HepG2 (cell line): ENCODE results near the gene ARHGAP26. TPM values are rescaled to one million over a fixed set of nuclear protein-coding genes. Genes with fewer than 3 reads are reported as not detected.
A peak's percentile ranks its signal among the peaks of the same experiment; 100 is the strongest.

Experiments
- ATAC-seq: fragments of 200-7000 bp; cut with Tn5 transposase; 3 replicates; pipeline ENCODE4 v1.9.1; 2020; ENCODE audit warnings: mild to moderate bottlenecking, moderate library complexity
- BruUV-seq: library from RNA; stranded (reverse); fragments of 400-500 nt; replicated peaks from 2 replicates; lab custom pipeline; 2021; lab: Mats Ljungman, UMichigan
- CTCF ChIA-PET: fragments of 300-600 bp; formaldehyde crosslinking; extraction: SDS; loops from one replicate; lab custom pipeline; 2021; ENCODE audit warnings: low total read pairs, inconsistent platforms, low intra/inter-chr PET ratio; lab: Yijun Ruan, JAX
- POLR2A ChIA-PET: fragments of 350-600 bp; sonication (Branson Sonifier 250); formaldehyde crosslinking; loops from one replicate; lab custom pipeline; 2020; ENCODE audit warnings: antibody characterized with exemption, inconsistent platforms; lab: Yijun Ruan, JAX
- DNase-seq: peaks from one replicate; pipeline ENCODE4 v3.0.0-alpha.2; 2015; ENCODE audit warnings: low spot score
- FAIRE-seq: peaks from 3 replicates; lab custom pipeline; 2011; peaks lifted over from hg19 to GRCh38; lab: Jason Lieb, UNC
- H2AFZ ChIP-seq: one replicate; pipeline ENCODE4 v1.6.1; 2011; ENCODE audit warnings: low read length, inconsistent platforms
- H3K27ac ChIP-seq: fragments of 300-600 bp; 3 replicates; pipeline ENCODE4 v1.8.0; 2011; ENCODE audit warnings: mixed run types, mild to moderate bottlenecking, mixed read lengths, low read length, inconsistent platforms; ENCODE audit not compliant: insufficient read depth; ENCODE audit errors: extremely low read length
- H3K27me3 ChIP-seq, 2 experiments: fragments of 200-600 bp in 1 of 2; 2 replicates in 1 of 2; 3 replicates in 1 of 2; pipeline versions ENCODE4 v1.6.0 to v1.8.0; 2011; ENCODE audit warnings: low read length in 2 of 2, mild to moderate bottlenecking in 2 of 2, moderate library complexity in 2 of 2, inconsistent platforms in 1 of 2; ENCODE audit not compliant: insufficient read depth in 2 of 2, control insufficient read depth in 1 of 2
- H3K36me3 ChIP-seq, 2 experiments: fragments of 200-600 bp in 1 of 2; replicated peaks in 1 of 2; 2 replicates in 1 of 2; 3 replicates in 1 of 2; pipeline versions ENCODE4 v1.5.1 to v1.8.0; 2011; ENCODE audit warnings: low read length in 2 of 2, inconsistent platforms in 1 of 2; ENCODE audit not compliant: insufficient read depth in 2 of 2, control insufficient read depth in 1 of 2
- H3K4me1 ChIP-seq: 2 replicates; pipeline ENCODE4 v1.5.1; 2012; ENCODE audit warnings: low read length, inconsistent platforms; ENCODE audit not compliant: insufficient read depth
- H3K4me2 ChIP-seq: 2 replicates; pipeline ENCODE4 v1.6.0; 2011; ENCODE audit warnings: low read depth, low read length, inconsistent platforms
- H3K4me3 ChIP-seq, 3 experiments: fragments of 200-600 bp in 1 of 3; sonication (generic), shearing (Covaris generic) in 1 of 3; replicated peaks in 1 of 3; 2 replicates each; pipeline ENCODE4 v1.5.1; 2011 to 2016; ENCODE audit warnings: low read length in 3 of 3, inconsistent platforms in 2 of 3, low read depth in 2 of 3, mild to moderate bottlenecking in 2 of 3, control low read depth in 1 of 3, mixed read lengths in 1 of 3; ENCODE audit not compliant: insufficient read depth in 1 of 3
- H3K79me2 ChIP-seq: one replicate; pipeline ENCODE4 v1.6.1; 2011; ENCODE audit warnings: low read length, inconsistent platforms; ENCODE audit not compliant: insufficient read depth
- H3K9ac ChIP-seq: 2 replicates; pipeline ENCODE4 v1.6.0; 2011; ENCODE audit warnings: mild to moderate bottlenecking, low read depth, low read length, inconsistent platforms; ENCODE audit not compliant: insufficient read depth
- H3K9me3 ChIP-seq: 2 replicates; pipeline ENCODE4 v1.5.1; 2012; ENCODE audit warnings: mild to moderate bottlenecking, low read length
- H4K20me1 ChIP-seq: 2 replicates; pipeline ENCODE4 v1.6.0; 2011; ENCODE audit warnings: inconsistent platforms, mild to moderate bottlenecking, low read length, moderate library complexity; ENCODE audit not compliant: insufficient read depth
- ATRX ChIP-seq: sonication (generic); formaldehyde crosslinking; IDR thresholded peaks from 2 replicates; pipeline ENCODE4 v1.4.0; 2020; ENCODE audit warnings: missing genetic modification reagents, borderline replicate concordance
- CEBPB ChIP-seq: IDR thresholded peaks from 2 replicates; pipeline ENCODE4 v1.6.1; 2011; ENCODE audit warnings: low read depth, low read length, improper control_type of control experiment, borderline replicate concordance
- HDAC1 ChIP-seq: sonication (generic); formaldehyde crosslinking; IDR thresholded peaks from 2 replicates; pipeline ENCODE4 v1.5.1; 2020; ENCODE audit warnings: mild to moderate bottlenecking, missing genetic modification reagents
- HOXA5 ChIP-seq: sonication (generic); formaldehyde crosslinking; IDR thresholded peaks from 2 replicates; pipeline ENCODE4 v1.4.0; 2020; ENCODE audit warnings: missing genetic modification reagents
- MAFF ChIP-seq: IDR thresholded peaks from 2 replicates; pipeline ENCODE4 v1.6.1; 2011; ENCODE audit warnings: low read depth, low read length, improper control_type of control experiment
- MAFK ChIP-seq, 2 experiments: IDR thresholded peaks in 1 of 2; conservative IDR thresholded peaks in 1 of 2; 2 replicates each; pipeline ENCODE4 v1.6.1; 2011; ENCODE audit warnings: improper control_type of control experiment in 2 of 2, low read length in 2 of 2
- SMC3 ChIP-seq: IDR thresholded peaks from 2 replicates; pipeline ENCODE4 v1.6.1; 2011; ENCODE audit warnings: low read length, improper control_type of control experiment
- STAG1 ChIP-seq: sonication (generic); formaldehyde crosslinking; IDR thresholded peaks from 2 replicates; pipeline ENCODE4 v1.4.0; 2020; ENCODE audit warnings: missing genetic modification reagents
- SUZ12 ChIP-seq: fragments of 150-350 bp; IDR thresholded peaks from 2 replicates; pipeline ENCODE4 v1.6.1; 2014; ENCODE audit warnings: low read depth, low read length
- ZFP36L2 ChIP-seq: sonication (generic); formaldehyde crosslinking; IDR thresholded peaks from 2 replicates; pipeline ENCODE4 v1.4.0; 2020; ENCODE audit warnings: missing genetic modification reagents
- ZFX ChIP-seq: sonication (generic); formaldehyde crosslinking; IDR thresholded peaks from 2 replicates; pipeline ENCODE4 v1.4.0; 2020; ENCODE audit warnings: mild to moderate bottlenecking, low read depth, missing genetic modification reagents, moderate library complexity
- ZNF12 ChIP-seq: sonication (generic); formaldehyde crosslinking; IDR thresholded peaks from 2 replicates; pipeline ENCODE4 v1.5.0; 2020; ENCODE audit warnings: missing genetic modification reagents
- ZNF17 ChIP-seq: sonication (generic); formaldehyde crosslinking; IDR thresholded peaks from 2 replicates; pipeline ENCODE4 v1.5.0; 2020; ENCODE audit warnings: mild to moderate bottlenecking, missing genetic modification reagents
- ZNF350 ChIP-seq: sonication (generic); formaldehyde crosslinking; IDR thresholded peaks from 2 replicates; pipeline ENCODE4 v1.4.0; 2020; ENCODE audit warnings: mild to moderate bottlenecking, low read depth, missing genetic modification reagents, borderline replicate concordance
- WGBS: methylation state at CpG from one replicate; pipeline ENCODE4 v1.1.6; 2017; ENCODE audit warnings: low lambda C conversion rate; 5-methylcytosine and 5-hydroxymethylcytosine counted together
- in situ Hi-C: cut with HindIII; loops from 2 replicates; pipeline ENCODE4 v1.10.0; 2017; ENCODE audit warnings: low pct_unique_long_range_greater_than_20kb; ENCODE audit not compliant: extremely low pct_ligation_motif_present
- intact Hi-C: fragments of 100-400 bp; cut with micrococcal nuclease; formaldehyde crosslinking; loops from one replicate; pipeline ENCODE4 v1.10.0; 2022; ENCODE audit not compliant: unreplicated experiment
- polyA plus RNA-seq, 8 experiments: library from polyadenylated mRNA; depleted of rRNA in 3 of 8; stranded (reverse) in 7 of 8; unstranded in 1 of 8; fragments of >200 nt; fragmentation: Illumina TruSeq in 4 of 8; extraction: Trizol in 4 of 8; gene quantifications; 2 replicates each; pipeline versions ENCODE4 v1.2.1 to v1.2.3, GENCODE V29; 2011 to 2016; ENCODE audit warnings: low read depth in 4 of 8, missing spikeins in 1 of 8, mixed read lengths in 1 of 8; ENCODE audit not compliant: insufficient read depth in 1 of 8
- total RNA-seq, 5 experiments: library from RNA; depleted of rRNA; stranded (reverse); fragments of >200 nt; fragmentation: Illumina TruSeq; extraction: Trizol; gene quantifications; 2 replicates each; pipeline ENCODE4 v1.2.3, GENCODE V29; 2016; ENCODE audit warnings: low read depth in 1 of 5
- TF ChIP-seq, protein P1 (sequence below), 2 experiments: fragments of 450-650 bp in 1 of 2; sonication (generic) in 1 of 2; formaldehyde crosslinking; IDR thresholded peaks; 2 replicates each; pipeline versions ENCODE4 v1.5.0 to v1.8.0; 2020 to 2022; ENCODE audit warnings: mild to moderate bottlenecking in 1 of 2, missing genetic modification reagents in 1 of 2
- TF ChIP-seq, protein P2 (sequence below): sonication (generic); formaldehyde crosslinking; IDR thresholded peaks from 2 replicates; pipeline ENCODE4 v1.5.0; 2020; ENCODE audit warnings: mild to moderate bottlenecking, missing genetic modification reagents
- TF ChIP-seq, protein P3 (sequence below): sonication (generic); formaldehyde crosslinking; IDR thresholded peaks from 2 replicates; pipeline ENCODE4 v1.8.1; 2023; ENCODE audit warnings: mild to moderate bottlenecking, inconsistent platforms, moderate library complexity, missing genetic modification reagents, borderline replicate concordance

The ARHGAP26 gene
- total and polyA plus RNA-seq, 2 of the 13 experiments (the other 11 are each of a cell fraction or from before 2014, with no cell fraction given): 9.6 to 18.2 TPM

DNA sequence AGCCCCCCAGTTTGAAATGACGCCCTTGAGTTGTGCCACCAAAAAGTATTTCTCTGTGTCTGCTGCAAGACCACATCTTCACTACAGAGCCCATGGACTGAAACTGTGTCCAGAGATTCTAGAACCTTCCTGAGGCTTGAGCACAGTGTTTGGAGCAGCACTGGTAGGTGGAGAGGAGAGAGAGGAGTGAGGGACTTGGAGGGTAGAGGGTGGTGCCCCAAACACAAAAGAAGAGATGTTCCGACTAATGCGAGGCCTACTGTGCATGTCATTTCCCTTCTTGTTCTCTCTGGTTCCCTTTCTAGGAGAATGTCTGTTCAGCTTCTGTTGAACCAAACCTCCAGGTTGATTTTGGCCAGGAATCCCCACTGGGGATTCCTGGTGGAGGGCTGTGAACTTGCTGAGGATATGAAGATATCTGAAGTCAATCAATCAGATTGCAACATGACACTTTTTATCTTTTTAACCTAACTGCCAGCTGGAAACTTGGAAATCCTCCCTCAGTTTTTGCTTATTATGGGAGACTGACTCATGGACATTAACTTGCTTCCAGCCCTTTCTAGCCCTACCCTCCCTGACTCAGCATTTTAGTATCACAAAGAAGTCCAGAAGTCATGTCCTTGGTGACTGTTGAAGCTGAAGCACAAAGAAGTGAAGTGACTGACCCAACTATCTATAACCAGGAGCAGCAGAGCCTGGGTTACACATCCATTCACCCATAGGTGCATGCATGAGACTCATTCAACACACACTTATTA lies 478.8 kb downstream of the ARHGAP26 start:
- DNase-seq (peak; percentile 24), ATAC-seq (no peak), FAIRE-seq (no peak)
- Histone ChIP-seq H3K36me3 (no peaks in the 10 kb centered on the region), H3K4me1 (peaks cover 25% of the 10 kb centered on the region), H3K27me3 (no peaks in the 10 kb centered on the region), H4K20me1 (no peaks in the 10 kb centered on the region), H3K4me2 (no peak overlapping the region), H3K4me3 (no peak overlapping the region), H3K9ac (no peak overlapping the region), H2AFZ (no peak overlapping the region), H3K27ac (no peak overlapping the region), H3K9me3 (no peaks in the 10 kb centered on the region), H3K79me2 (no peaks in the 10 kb centered on the region)
- in situ Hi-C loops (no loop called here), intact Hi-C loops (no loop called here)
- POLR2A ChIA-PET: no interaction called here
- CTCF ChIA-PET: no interaction called here
- no TSS peak for BruUV-seq
- 96% methylated on average over 3 of the region's 3 CpGs for WGBS
- TF ChIP-seq MAFK (conservative IDR thresholded peaks at IDR 0.05 in 1 of 2, IDR thresholded peaks at IDR 0.05 in 1 of 2; ENCODE audit: low read length in 2 of 2) (peak; percentile 99), STAG1 (CRISPR knock-in tag) (no peak), ZFX (CRISPR knock-in tag) (no peak), HDAC1 (CRISPR knock-in tag) (no peak), ZFP36L2 (CRISPR knock-in tag) (no peak), MAFF (peak; percentile 98), ZNF17 (CRISPR knock-in tag) (no peak), CEBPB (no peak), ATRX (CRISPR knock-in tag) (no peak), SMC3 (no peak), SUZ12 (no peak), HOXA5 (CRISPR knock-in tag) (no peak), ZNF350 (CRISPR knock-in tag) (no peak), ZNF12 (CRISPR knock-in tag) (no peak)
- TF ChIP-seq, protein P1, sequence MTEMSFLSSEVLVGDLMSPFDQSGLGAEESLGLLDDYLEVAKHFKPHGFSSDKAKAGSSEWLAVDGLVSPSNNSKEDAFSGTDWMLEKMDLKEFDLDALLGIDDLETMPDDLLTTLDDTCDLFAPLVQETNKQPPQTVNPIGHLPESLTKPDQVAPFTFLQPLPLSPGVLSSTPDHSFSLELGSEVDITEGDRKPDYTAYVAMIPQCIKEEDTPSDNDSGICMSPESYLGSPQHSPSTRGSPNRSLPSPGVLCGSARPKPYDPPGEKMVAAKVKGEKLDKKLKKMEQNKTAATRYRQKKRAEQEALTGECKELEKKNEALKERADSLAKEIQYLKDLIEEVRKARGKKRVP (CRISPR knock-in tag; IDR thresholded peaks at IDR 0.05): no peak
- TF ChIP-seq, protein P2, sequence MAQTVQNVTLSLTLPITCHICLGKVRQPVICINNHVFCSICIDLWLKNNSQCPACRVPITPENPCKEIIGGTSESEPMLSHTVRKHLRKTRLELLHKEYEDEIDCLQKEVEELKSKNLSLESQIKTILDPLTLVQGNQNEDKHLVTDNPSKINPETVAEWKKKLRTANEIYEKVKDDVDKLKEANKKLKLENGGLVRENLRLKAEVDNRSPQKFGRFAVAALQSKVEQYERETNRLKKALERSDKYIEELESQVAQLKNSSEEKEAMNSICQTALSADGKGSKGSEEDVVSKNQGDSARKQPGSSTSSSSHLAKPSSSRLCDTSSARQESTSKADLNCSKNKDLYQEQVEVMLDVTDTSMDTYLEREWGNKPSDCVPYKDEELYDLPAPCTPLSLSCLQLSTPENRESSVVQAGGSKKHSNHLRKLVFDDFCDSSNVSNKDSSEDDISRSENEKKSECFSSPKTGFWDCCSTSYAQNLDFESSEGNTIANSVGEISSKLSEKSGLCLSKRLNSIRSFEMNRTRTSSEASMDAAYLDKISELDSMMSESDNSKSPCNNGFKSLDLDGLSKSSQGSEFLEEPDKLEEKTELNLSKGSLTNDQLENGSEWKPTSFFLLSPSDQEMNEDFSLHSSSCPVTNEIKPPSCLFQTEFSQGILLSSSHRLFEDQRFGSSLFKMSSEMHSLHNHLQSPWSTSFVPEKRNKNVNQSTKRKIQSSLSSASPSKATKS (CRISPR knock-in tag): no peak
- TF ChIP-seq, protein P3, sequence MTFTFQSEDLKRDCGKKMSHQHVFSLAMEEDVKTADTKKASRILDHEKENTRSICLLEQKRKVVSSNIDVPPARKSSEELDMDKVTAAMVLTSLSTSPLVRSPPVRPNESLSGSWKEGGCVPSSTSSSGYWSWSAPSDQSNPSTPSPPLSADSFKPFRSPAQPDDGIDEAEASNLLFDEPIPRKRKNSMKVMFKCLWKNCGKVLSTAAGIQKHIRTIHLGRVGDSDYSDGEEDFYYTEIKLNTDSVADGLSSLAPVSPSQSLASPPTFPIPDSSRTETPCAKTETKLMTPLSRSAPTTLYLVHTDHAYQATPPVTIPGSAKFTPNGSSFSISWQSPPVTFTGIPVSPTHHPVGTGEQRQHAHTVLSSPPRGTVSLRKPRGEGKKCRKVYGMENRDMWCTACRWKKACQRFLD (CRISPR knock-in tag): no peak
